Central memory CD8-positive, alpha-beta T cell (primary cell): ENCODE measurements around the gene TTC33.
"Not testable (repeated sequence)": the region's sequence is repeated elsewhere in the genome, so short reads cannot be mapped to it uniquely, and the experiment has no call there.

ENCODE experiments used
- ATAC-seq: fragments of 150-1000 bp; cut with Tn5 transposase; replicated peaks from 2 replicates; pipeline ENCODE4 v1.10.0; 2022; ENCODE audit warnings: mild to moderate bottlenecking, moderate FRiP score, moderate number of reproducible peaks; ENCODE audit not compliant: poor library complexity, severe bottlenecking; ENCODE audit errors: extremely low read depth
- DNase-seq, 2 donors: peaks; one replicate each; pipeline ENCODE4 v3.0.0; 2021; ENCODE audit warnings: low spot score in 2 of 2
- H3K27ac Mint-ChIP-seq: one replicate; pipeline ENCODE4 v1.8.0; 2022; ENCODE audit warnings: low read depth, mild to moderate bottlenecking, moderate library complexity, mixed read lengths
- H3K27me3 Mint-ChIP-seq: one replicate; pipeline ENCODE4 v1.8.0; 2022; ENCODE audit warnings: mixed read lengths
- H3K36me3 Mint-ChIP-seq: one replicate; pipeline ENCODE4 v1.8.0; 2022; ENCODE audit warnings: mild to moderate bottlenecking, moderate library complexity, mixed read lengths; ENCODE audit not compliant: insufficient read depth
- H3K4me1 Mint-ChIP-seq: one replicate; pipeline ENCODE4 v1.8.0; 2022; ENCODE audit warnings: mixed read lengths
- H3K4me3 Mint-ChIP-seq: one replicate; pipeline ENCODE4 v1.8.0; 2022; ENCODE audit warnings: mild to moderate bottlenecking, moderate library complexity, mixed read lengths
- H3K9me3 Mint-ChIP-seq: one replicate; pipeline ENCODE4 v1.8.0; 2022; ENCODE audit warnings: mixed read lengths

Gene TTC33

DNA sequence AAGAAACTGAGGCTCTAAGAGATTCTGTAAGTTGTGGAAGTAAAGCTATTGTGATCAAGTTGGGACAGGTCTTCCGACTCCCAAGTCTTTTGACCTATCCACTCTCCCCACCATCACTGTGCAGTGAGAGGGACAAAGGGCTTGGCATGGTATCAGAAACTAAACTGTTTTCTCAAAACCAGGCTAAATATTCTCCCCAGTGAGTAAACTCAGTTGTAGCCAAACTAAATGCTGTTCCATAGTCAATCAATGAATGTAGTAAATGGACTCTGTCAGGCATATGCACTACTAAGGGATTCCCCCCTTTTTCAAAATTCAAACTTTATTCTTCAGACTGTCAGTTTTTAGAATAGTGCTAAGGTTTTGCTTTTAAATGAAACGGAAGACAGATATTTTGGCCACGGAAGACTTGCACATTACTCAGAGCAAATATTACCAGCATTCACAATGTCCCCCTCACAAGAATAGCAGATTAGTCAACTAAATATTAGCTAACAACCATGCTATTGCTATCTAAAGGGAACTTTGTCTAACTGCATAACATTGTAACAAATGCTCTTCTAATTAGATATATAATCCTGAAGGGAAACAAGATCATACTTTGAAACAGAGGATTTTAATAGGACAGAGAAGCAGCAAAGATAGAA lies 35.3 kb upstream of the TTC33 start:
- peaks cover 14% of the 10 kb centered on the region for H3K36me3 Mint-ChIP-seq
- no peak for DNase-seq
- no peaks in the 10 kb centered on the region for H3K9me3 Mint-ChIP-seq
- ATAC-seq: no peak
- no peaks in the 10 kb centered on the region for H3K27me3 Mint-ChIP-seq
- H3K4me3 Mint-ChIP-seq: no peak overlapping the region
- peaks cover 65% of the 10 kb centered on the region for H3K4me1 Mint-ChIP-seq
- H3K27ac Mint-ChIP-seq: peak overlapping the region; percentile 35

DNA sequence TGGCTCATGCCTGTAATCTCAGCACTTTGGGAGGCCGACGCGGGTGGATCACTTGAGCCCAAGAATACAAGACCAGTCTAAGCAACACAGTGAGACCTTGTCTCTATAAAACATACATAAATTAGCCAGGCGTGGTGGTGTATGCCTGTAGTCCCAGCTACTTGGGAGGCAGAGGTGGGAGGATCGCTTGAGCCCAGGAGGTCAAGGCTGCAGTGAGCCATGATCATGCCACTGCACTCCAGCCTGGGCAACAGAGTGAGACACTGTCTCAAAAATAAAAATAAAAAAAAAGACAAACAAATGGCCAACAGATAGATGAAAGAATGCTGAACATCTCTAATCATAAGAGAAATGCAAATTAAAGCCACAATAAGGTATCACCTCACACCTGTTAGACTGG lies 33.2 kb upstream of the TTC33 start:
- not testable (repeated sequence) for H3K27me3 Mint-ChIP-seq, H3K27ac Mint-ChIP-seq, H3K4me3 Mint-ChIP-seq, ATAC-seq, DNase-seq, H3K9me3 Mint-ChIP-seq
- H3K4me1 Mint-ChIP-seq: peaks cover 67% of the 10 kb centered on the region
- peaks cover 10% of the 10 kb centered on the region for H3K36me3 Mint-ChIP-seq

DNA sequence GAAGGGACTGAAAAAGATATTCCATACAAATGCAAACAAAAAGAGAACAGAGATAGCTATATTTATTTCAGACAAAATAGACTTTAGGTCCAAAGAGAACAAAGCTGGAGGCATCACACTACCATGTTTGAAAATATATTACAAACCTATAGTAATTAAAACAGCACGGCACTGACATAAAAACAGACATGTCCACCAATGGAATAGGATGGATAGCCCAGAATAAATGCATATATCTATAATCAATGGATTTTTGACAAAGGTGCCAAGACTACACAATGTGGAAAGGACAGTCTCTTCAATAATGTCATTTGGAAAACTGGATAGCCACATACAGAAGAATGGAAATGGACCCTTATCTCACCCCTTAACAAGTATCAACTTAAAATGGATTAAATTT lies 32.2 kb upstream of the TTC33 start:
- Mint-ChIP-seq H3K36me3 (peaks cover 8% of the 10 kb centered on the region), H3K9me3 (no peaks in the 10 kb centered on the region), H3K4me1 (peaks cover 60% of the 10 kb centered on the region), H3K4me3 (no peak overlapping the region), H3K27ac (no peak overlapping the region), H3K27me3 (no peaks in the 10 kb centered on the region)
- ATAC-seq: no peak
- no peak for DNase-seq

DNA sequence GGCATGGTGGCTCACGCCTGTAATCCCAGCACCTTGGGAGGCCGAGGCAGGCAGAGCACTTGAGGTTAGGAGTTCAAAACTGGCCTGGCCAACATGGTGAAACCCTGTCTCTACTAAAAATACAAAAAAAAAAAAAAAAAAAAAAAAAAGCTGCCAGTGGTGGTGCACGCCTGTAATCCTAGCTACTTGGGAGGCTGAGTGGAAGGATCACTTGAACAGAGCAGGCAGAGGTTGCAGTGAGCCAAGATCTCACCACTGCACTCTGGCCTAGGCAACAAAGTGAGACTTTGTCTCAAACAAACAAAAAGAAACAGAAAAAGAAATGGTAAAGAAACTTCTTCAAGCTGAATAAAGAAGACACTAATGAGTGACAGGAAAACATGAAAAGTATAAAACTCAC lies 30.9 kb upstream of the TTC33 start:
- not testable (repeated sequence) for H3K9me3 Mint-ChIP-seq, H3K36me3 Mint-ChIP-seq, H3K27me3 Mint-ChIP-seq, ATAC-seq, H3K4me3 Mint-ChIP-seq, H3K27ac Mint-ChIP-seq, DNase-seq
- H3K4me1 Mint-ChIP-seq: peaks cover 72% of the 10 kb centered on the region

DNA sequence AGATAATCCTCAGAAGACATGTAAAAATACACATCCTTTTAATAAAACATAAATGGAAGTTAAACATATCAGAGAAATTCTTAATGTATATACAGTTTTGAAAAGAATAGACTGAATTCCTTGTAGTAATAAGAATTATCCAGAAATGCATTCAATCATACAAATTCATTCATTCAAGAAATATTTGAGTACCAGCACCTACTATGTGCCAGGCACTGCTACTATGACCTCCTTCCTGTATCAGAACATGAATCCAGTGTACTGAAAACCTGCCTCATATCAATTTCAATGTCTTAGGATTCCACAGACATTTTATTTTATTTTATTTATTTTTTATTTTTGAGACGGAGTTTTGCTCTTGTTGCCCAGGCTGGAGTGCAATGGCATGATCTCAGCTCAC lies 29.2 kb upstream of the TTC33 start:
- H3K36me3 Mint-ChIP-seq: peaks cover 6% of the 10 kb centered on the region
- H3K9me3 Mint-ChIP-seq: no peaks in the 10 kb centered on the region
- no peaks in the 10 kb centered on the region for H3K27me3 Mint-ChIP-seq
- no peak overlapping the region for H3K4me3 Mint-ChIP-seq
- ATAC-seq: no peak
- no peak overlapping the region for H3K27ac Mint-ChIP-seq
- H3K4me1 Mint-ChIP-seq: peaks cover 70% of the 10 kb centered on the region
- no peak for DNase-seq

DNA sequence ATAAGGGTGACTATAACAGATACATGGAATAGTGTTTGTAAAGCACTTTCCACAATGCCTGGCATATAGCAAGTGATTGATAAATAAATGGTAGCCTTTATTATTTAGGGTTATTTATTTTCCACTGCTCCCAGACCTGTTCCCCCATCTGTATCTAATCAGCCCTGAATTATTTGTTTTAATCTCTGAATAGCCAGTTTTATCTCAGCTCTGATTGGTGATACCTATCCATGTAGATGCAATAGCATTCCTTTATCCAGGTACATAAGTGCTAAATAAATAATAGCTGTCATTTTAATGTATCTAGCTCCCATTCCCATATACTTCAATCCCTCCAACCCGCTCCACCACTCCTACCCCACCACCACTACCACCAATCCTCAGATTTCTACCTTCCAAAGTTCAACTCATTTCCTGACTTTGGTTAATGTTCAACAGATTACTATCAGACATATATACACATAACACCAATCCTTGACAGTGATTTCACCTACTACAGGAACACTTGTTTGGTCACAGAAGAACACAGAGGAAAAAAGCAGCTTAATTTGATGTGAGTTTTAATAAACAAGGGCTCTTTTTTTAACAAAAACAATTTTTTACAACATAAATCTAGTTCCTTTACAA lies 28.4 kb upstream of the TTC33 start:
- peaks cover 9% of the 10 kb centered on the region for H3K36me3 Mint-ChIP-seq
- no peaks in the 10 kb centered on the region for H3K9me3 Mint-ChIP-seq
- H3K27me3 Mint-ChIP-seq: no peaks in the 10 kb centered on the region
- H3K4me3 Mint-ChIP-seq: no peak overlapping the region
- ATAC-seq: no peak
- no peak overlapping the region for H3K27ac Mint-ChIP-seq
- no peak for DNase-seq
- H3K4me1 Mint-ChIP-seq: peaks cover 62% of the 10 kb centered on the region

DNA sequence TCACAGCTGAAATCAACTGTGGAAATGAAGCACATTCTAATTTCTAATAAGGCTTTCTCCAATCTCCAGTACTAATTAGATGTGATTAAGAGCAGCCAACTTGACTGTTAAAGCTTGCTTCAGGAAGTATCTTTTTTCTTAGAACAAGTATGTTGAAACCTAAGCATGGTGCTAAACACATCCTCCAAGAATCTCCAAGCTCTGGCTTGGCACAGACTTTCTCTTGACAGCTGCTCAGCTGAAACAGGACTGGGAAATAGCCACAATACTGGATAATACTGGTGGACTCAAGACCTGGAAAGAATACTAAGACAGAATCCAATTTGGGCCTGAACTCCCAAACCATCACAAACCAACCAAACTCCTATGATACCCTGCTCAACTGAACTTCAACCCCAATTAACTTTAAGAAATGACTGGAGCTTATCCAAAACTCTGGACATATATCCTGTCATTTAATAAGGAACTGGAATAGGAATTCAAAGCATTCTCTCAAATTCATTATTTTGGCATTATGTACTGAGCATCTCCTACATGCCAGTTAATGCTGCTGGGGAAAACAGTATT lies 26.2 kb upstream of the TTC33 start:
- H3K27me3 Mint-ChIP-seq: no peaks in the 10 kb centered on the region
- DNase-seq (no peak), ATAC-seq (no peak)
- H3K36me3 Mint-ChIP-seq: peaks cover 13% of the 10 kb centered on the region
- H3K9me3 Mint-ChIP-seq: no peaks in the 10 kb centered on the region
- H3K4me1 Mint-ChIP-seq: peaks cover 56% of the 10 kb centered on the region
- H3K4me3 Mint-ChIP-seq: no peak overlapping the region
- peak overlapping the region; percentile 85 for H3K27ac Mint-ChIP-seq

DNA sequence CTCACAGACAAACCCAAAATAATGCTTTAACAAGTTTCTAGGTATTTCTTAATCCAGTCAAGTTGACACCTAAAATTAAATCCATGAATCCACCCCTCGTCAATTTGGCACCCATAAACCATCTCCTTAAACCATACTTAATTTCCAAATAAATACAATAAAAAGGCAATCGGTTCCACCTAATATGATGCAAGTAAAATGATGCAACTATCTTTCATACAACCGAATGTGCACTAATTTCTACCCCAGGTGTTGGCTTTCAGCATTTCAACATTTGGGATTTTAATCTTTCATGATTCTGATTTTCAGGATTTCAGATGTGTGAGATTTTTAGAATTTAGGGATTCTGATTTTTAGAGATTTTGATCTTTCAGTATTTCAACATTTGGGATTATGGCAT lies 25.1 kb upstream of the TTC33 start:
- H3K36me3 Mint-ChIP-seq: peaks cover 20% of the 10 kb centered on the region
- DNase-seq (no peak), ATAC-seq (no peak)
- H3K27me3 Mint-ChIP-seq: no peaks in the 10 kb centered on the region
- H3K27ac Mint-ChIP-seq: peak overlapping the region; percentile 14
- H3K9me3 Mint-ChIP-seq: no peaks in the 10 kb centered on the region
- H3K4me1 Mint-ChIP-seq: peaks cover 59% of the 10 kb centered on the region
- H3K4me3 Mint-ChIP-seq: no peak overlapping the region

DNA sequence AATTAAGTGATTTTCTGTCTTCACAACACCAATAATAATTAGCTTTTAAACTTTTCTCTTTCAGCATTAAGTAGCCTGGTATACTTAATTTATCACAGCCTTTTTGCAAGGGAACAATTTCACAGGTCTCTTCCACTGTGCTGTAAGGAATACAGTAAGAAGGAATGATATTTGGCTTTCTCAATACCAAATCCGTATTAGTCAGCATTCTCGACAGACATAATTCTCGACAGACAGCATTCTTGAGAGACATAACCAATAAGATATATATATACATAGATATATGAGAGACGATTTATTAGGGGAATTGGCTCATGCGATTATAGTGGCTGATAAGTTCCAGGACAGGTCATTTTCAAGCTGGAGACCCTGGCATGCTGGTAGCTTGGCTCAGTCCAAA lies 24.4 kb upstream of the TTC33 start:
- peaks cover 23% of the 10 kb centered on the region for H3K36me3 Mint-ChIP-seq
- H3K4me1 Mint-ChIP-seq: peaks cover 58% of the 10 kb centered on the region
- H3K27ac Mint-ChIP-seq: no peak overlapping the region
- H3K9me3 Mint-ChIP-seq: no peaks in the 10 kb centered on the region
- H3K4me3 Mint-ChIP-seq: no peak overlapping the region
- ATAC-seq (no peak), DNase-seq (no peak)
- no peaks in the 10 kb centered on the region for H3K27me3 Mint-ChIP-seq

DNA sequence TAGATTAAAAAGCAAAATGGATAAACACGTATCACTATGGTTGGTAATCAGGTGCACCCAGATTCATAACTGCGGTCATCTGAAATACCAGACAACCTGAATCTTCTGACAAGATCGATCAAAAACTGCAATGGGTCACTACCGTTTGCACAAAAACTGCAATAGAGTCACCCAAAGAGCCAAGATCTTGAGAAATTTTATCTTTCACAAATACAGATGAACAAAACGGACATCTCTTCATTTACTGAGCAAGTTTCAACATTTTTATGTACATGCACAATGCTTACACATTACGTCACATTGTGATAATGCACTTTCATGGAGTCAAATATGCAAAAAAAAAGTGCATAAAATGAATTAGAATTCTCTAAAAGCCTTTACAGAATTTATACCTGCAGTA lies 23.8 kb upstream of the TTC33 start:
- Mint-ChIP-seq H3K9me3 (no peaks in the 10 kb centered on the region), H3K36me3 (peaks cover 27% of the 10 kb centered on the region), H3K27me3 (no peaks in the 10 kb centered on the region), H3K27ac (no peak overlapping the region), H3K4me3 (no peak overlapping the region), H3K4me1 (peaks cover 55% of the 10 kb centered on the region)
- ATAC-seq: no peak
- no peak for DNase-seq

DNA sequence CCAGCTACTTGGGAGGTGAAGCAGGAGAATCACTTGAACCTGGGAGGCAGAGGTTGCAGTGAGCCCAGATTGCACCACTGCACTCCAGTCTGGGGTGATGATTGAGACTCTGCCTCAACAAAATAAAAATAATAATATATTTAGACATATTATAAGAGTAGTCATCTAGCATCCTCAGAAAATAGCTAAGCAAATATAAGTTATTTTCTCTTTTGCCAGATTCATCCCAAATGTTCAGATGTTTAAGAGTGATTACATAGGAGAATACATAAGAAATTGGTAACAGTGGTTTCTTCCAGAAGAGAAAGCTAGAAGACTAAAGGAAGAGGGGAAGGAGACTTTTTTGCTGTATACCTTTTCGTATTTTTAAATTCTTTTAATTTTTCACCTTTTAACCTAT lies 22.4 kb upstream of the TTC33 start:
- Mint-ChIP-seq H3K4me3 (no peak overlapping the region), H3K36me3 (peaks cover 35% of the 10 kb centered on the region), H3K4me1 (peaks cover 47% of the 10 kb centered on the region), H3K27me3 (no peaks in the 10 kb centered on the region), H3K9me3 (no peaks in the 10 kb centered on the region), H3K27ac (no peak overlapping the region)
- ATAC-seq (no peak), DNase-seq (no peak)

DNA sequence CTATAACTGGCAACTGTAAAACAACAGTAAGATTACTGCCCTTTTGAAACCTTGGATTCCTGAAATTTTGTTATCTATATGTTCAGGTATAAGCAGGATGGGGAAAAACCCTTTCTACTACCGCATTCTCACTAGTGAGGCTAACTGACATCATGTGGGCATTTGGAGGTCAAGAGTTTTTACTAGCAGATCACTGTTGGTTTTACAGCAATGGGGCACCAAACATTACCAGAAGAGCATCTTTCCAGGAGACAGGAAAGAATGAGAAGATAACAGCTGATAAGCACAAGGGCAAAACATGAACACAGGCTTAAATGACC lies 20.9 kb upstream of the TTC33 start:
- H3K36me3 Mint-ChIP-seq: peaks cover 44% of the 10 kb centered on the region
- ATAC-seq (no peak), DNase-seq (no peak)
- peaks cover 34% of the 10 kb centered on the region for H3K4me1 Mint-ChIP-seq
- no peak overlapping the region for H3K27ac Mint-ChIP-seq
- H3K27me3 Mint-ChIP-seq: no peaks in the 10 kb centered on the region
- no peak overlapping the region for H3K4me3 Mint-ChIP-seq
- no peaks in the 10 kb centered on the region for H3K9me3 Mint-ChIP-seq

DNA sequence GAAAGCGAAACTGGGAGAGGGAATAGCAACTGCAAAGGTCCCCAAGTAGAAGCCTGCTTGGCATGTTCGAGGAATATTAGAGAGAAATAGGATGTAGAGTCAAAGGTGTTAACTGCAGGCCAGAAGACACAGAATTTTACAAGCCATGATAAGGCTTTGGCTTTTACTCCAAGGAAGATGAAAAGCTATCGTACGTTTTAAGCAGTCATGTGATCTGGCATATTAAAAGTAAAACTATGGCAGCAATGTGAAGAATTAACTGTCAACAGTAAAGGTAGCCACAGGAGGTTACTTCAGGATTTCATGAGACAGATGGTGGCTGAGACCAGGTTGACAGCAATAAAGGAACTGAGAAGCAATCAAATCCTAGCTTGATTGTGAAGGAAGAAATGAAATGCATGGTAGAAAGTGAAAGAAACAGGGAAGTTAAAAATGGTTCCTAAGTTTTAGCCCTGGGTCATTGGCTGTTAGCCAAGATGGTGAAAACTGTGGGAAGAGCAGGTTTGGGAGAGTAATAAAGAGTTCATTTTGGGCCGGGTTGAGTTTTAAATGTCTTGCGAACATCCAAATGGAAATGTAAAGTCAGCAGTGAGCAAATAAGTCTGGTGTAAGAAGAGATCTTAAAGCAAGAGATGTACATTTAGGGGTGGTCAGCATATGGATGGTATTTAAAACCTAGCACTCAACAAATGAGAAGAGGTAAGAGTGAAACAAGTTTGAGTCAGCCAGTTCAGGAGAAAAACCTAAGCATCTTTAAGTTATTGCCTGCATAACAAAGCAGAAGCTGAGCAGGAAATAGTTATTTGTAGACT lies 20.3 kb upstream of the TTC33 start:
- Mint-ChIP-seq H3K36me3 (peaks cover 44% of the 10 kb centered on the region), H3K27me3 (no peaks in the 10 kb centered on the region), H3K4me3 (no peak overlapping the region), H3K9me3 (no peaks in the 10 kb centered on the region), H3K27ac (peak overlapping the region; percentile 22), H3K4me1 (peaks cover 28% of the 10 kb centered on the region)
- DNase-seq (no peak), ATAC-seq (no peak)
